A549 (cell line): ENCODE results near the gene KCNG2.

Experiments used
- ELK1 ChIP-seq: fragments of 150-350 bp; IDR thresholded peaks from 2 replicates; pipeline ENCODE4 v1.6.1; 2014; ENCODE audit warnings: low read depth, mild to moderate bottlenecking, low read length
- EP300 ChIP-seq, 2 experiments: fragments of >200 bp; sonication (Bioruptor Twin); formaldehyde crosslinking; IDR thresholded peaks; 2 replicates in 1 of 2; 3 replicates in 1 of 2; pipeline ENCODE4 v1.6.1; 2016 to 2017
- FOSB ChIP-seq: fragments of 250-450 bp; sonication (Bioruptor Pico); IDR thresholded peaks from 2 replicates; pipeline ENCODE4 v1.5.0; 2020; ENCODE audit warnings: mild to moderate bottlenecking, moderate library complexity
- GATA3 ChIP-seq: IDR thresholded peaks from 2 replicates; pipeline ENCODE4 v1.6.1; 2012; ENCODE audit warnings: borderline replicate concordance
- JUN ChIP-seq, 2 experiments: fragments of >200 bp; sonication (Bioruptor Twin); formaldehyde crosslinking; IDR thresholded peaks; 2 replicates in 1 of 2; 3 replicates in 1 of 2; pipeline ENCODE4 v1.6.1; 2016 to 2017
- KDM1A ChIP-seq: fragments of 200-600 bp; sonication (generic); IDR thresholded peaks from 2 replicates; pipeline ENCODE4 v1.6.1; 2016; ENCODE audit warnings: low read depth, mild to moderate bottlenecking
- POLR2A ChIP-seq: IDR thresholded peaks from 2 replicates; pipeline ENCODE4 v1.6.1; 2012; ENCODE audit warnings: mild to moderate bottlenecking, low read length
- ZNF302 ChIP-seq: fragments of 250-450 bp; sonication (Bioruptor Pico); IDR thresholded peaks from 2 replicates; pipeline ENCODE4 v1.9.0; 2021; ENCODE audit warnings: inconsistent platforms, mild to moderate bottlenecking, moderate library complexity
- TF ChIP-seq, protein P1 (sequence below): fragments of >200 bp; sonication (Bioruptor Twin); formaldehyde crosslinking; IDR thresholded peaks from 3 replicates; pipeline ENCODE4 v1.5.1; 2016
- TF ChIP-seq, protein P2 (sequence below): fragments of 250-450 bp; sonication (Bioruptor Pico); IDR thresholded peaks from 2 replicates; pipeline ENCODE4 v1.5.0; 2021; ENCODE audit warnings: mild to moderate bottlenecking, moderate library complexity, borderline replicate concordance

DNA sequence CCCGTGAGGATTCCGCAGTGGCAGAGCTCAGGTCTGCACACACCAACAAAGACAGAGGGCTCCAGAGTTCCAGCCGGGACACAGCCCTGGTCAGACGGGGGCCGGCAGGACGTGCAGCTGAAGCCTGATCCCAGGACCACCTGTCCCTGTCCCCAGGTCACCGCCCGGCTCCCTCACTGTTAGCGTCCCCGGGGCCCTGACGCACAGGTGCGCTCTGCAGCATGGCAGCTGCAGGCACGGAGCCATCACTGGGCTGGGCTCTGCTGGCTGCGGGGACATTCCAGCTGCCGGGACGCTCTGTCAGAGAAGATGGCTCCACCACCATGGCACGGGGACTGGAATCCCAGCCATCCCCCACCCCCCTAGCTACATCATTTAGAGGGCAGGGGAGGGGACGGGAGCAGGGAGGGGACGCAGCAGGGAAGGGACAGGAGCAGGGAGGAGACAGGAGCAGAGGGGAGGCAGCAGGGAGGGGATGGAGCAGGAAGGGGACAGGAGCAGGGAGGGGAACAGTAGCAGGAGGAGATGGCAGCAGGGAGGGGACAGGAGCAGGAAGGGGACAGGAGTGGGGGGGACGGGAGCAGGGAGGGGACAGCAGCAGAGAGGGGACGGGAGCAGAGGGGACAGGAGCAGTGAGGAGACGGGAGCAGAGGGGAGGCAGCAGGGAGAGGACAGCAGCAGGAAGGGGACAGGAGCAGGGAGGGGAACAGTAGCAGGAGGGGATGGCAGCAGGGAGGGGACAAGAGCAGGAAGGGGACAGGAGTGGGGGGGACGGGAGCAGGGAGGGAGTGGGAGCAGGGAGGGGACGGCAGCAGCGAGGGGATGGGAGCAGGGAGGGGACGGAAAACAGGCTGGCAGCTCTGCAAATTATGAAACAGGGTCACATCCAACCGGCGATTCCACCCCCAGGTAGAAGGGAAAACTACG, 113.9 kb downstream of the KCNG2 start:
- TF ChIP-seq ZNF302 (CRISPR knock-in tag), result no peak
- no peak for TF ChIP-seq FOSB (CRISPR knock-in tag)
- TF ChIP-seq JUN (IDR thresholded peaks at IDR 0.05), result no peak
- TF ChIP-seq, protein P1, sequence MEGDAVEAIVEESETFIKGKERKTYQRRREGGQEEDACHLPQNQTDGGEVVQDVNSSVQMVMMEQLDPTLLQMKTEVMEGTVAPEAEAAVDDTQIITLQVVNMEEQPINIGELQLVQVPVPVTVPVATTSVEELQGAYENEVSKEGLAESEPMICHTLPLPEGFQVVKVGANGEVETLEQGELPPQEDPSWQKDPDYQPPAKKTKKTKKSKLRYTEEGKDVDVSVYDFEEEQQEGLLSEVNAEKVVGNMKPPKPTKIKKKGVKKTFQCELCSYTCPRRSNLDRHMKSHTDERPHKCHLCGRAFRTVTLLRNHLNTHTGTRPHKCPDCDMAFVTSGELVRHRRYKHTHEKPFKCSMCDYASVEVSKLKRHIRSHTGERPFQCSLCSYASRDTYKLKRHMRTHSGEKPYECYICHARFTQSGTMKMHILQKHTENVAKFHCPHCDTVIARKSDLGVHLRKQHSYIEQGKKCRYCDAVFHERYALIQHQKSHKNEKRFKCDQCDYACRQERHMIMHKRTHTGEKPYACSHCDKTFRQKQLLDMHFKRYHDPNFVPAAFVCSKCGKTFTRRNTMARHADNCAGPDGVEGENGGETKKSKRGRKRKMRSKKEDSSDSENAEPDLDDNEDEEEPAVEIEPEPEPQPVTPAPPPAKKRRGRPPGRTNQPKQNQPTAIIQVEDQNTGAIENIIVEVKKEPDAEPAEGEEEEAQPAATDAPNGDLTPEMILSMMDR, result no peak
- TF ChIP-seq, protein P2, sequence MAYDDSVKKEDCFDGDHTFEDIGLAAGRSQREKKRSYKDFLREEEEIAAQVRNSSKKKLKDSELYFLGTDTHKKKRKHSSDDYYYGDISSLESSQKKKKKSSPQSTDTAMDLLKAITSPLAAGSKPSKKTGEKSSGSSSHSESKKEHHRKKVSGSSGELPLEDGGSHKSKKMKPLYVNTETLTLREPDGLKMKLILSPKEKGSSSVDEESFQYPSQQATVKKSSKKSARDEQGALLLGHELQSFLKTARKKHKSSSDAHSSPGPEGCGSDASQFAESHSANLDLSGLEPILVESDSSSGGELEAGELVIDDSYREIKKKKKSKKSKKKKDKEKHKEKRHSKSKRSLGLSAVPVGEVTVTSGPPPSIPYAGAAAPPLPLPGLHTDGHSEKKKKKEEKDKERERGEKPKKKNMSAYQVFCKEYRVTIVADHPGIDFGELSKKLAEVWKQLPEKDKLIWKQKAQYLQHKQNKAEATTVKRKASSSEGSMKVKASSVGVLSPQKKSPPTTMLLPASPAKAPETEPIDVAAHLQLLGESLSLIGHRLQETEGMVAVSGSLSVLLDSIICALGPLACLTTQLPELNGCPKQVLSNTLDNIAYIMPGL (CRISPR knock-in tag), result no peak
- TF ChIP-seq GATA3, result no peak
- no peak for TF ChIP-seq POLR2A
- TF ChIP-seq KDM1A, result no peak
- TF ChIP-seq EP300 (IDR thresholded peaks at IDR 0.05), result no peak
- no peak for TF ChIP-seq ELK1
